ENCODE measurements around the gene BEGAIN. TPM values are rescaled to one million over a fixed set of nuclear protein-coding genes. Genes with fewer than 3 reads are reported as not detected.

Gene BEGAIN, protein sequence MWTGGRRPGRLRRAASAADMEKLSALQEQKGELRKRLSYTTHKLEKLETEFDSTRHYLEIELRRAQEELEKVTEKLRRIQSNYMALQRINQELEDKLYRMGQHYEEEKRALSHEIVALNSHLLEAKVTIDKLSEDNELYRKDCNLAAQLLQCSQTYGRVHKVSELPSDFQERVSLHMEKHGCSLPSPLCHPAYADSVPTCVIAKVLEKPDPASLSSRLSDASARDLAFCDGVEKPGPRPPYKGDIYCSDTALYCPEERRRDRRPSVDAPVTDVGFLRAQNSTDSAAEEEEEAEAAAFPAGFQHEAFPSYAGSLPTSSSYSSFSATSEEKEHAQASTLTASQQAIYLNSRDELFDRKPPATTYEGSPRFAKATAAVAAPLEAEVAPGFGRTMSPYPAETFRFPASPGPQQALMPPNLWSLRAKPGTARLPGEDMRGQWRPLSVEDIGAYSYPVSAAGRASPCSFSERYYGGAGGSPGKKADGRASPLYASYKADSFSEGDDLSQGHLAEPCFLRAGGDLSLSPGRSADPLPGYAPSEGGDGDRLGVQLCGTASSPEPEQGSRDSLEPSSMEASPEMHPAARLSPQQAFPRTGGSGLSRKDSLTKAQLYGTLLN
- total RNA-seq = 1 to 10 TPM in 1 of 2 donors, under 1 TPM in 1; 0.56 to 1.2 TPM
- long read RNA-seq, donor 1, partial matches to known transcripts = 0 of 1 reads
- long read RNA-seq, donor 1, other reads (novel, unspliced or antisense) = 1 of 1 reads
- long read RNA-seq, donor 2, partial matches to known transcripts = 0 of 4 reads
- long read RNA-seq, donor 2, other reads (novel, unspliced or antisense) = 4 of 4 reads

- DNase-seq (ENCODE audit: low spot score) = peak; percentile 55
- intact Hi-C loops (cut with DNase I) = no loop called here
Measured at GRCh38 chr14:100587086-100587762, at the start of gene BEGAIN. Gene BEGAIN (minus strand): TSS chr14:100587417. CDS start chr14:100587290, 127 bp downstream.

DNA sequence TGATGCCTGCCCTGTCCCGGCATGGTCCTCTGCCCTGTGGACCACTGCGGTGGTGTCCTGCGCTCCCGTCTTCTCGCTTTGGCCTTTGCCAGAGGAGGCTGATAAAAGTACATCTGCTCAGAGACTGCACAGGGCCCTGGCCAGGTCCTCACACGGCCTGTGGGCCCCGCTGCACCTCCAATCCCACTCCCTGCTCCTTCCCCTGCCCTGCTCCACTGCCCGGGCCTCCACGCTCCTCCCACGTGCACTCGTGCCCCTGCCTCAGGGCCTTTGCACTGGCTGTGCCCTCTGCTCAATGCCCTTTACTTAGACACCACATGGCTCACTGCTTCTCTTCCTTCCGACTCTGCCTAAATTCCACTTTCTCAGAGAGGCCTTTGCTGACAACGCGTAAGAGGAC lies 49.3 kb upstream of the BEGAIN start:
- no peak for DNase-seq (ENCODE audit: low spot score)
- intact Hi-C loops (cut with DNase I) = no loop called here

DNA sequence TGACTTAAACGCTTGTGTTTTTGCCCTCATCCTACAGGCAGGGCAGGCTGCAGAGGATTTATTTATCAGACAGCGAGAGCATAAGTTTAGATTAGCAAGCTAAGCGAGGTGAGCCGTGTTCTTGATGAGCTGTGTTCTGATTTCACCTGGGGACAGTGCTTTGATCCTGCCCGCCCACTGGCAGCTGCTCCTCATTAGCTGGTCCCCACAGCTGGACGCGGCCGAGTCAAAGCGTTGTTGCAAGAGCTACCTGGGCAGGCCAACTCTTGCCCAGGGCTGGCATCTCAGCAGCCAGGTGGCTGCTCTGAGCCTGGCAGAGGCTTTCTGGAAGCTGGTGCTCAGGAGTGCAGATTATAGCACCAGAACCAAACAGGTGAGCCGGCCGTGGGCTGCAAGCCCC lies 46.8 kb upstream of the BEGAIN start:
- no peak for DNase-seq (ENCODE audit: low spot score)
- intact Hi-C loops (cut with DNase I) = no loop called here

GRCh38 chr14:100633406-100633805 lies 46.2 kb upstream of the BEGAIN start:
- intact Hi-C loops (cut with DNase I) = no loop called here
- DNase-seq (ENCODE audit: low spot score) = no peak

GRCh38 chr14:100629696-100630095 lies 42.5 kb upstream of the BEGAIN start:
- no peak for DNase-seq (ENCODE audit: low spot score)
- intact Hi-C loops (cut with DNase I) = no loop called here

GRCh38 chr14:100629098-100629497 lies 41.9 kb upstream of the BEGAIN start:
- intact Hi-C loops (cut with DNase I) = no loop called here
- no peak for DNase-seq (ENCODE audit: low spot score)

DNA sequence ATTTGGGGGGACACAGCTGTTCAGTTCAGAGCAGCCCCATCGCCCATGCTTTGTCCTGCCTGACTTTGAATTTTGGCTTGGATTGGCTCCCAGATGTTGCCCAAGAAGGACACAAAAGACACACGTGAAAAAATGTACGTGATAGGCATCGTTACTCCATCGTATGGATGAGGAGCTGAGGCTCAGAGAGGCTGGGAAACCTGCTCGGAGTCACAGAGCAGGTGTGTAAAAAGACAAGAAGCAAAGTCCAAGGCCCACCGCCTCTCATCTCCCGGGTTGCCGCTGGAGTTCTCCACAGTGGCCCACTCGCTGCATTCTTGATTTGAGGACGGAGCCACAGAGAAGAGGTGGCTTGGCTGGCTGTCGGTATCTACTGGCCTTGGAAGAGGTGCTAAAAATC lies 41.0 kb upstream of the BEGAIN start:
- intact Hi-C loops (cut with DNase I) = no loop called here
- no peak for DNase-seq (ENCODE audit: low spot score)

DNA sequence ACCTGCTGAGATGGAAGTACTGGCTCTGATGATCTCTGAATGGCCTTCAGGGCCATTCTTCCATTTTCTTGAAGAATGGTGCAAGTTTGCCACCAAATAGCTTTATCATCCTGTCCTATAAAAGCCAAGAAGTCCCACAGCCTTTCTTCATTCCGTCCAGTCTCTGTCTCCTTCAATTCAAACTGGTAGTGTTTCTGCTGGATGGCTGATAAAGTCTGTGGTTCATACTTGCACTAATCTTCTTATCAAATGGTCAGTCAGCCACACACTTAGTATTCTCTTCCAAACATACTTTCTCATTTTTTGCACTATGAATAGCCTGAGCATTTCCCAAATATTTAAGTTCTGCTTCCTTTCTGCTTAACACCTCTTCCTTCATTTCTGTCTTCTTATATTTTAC lies 39.4 kb upstream of the BEGAIN start:
- intact Hi-C loops (cut with DNase I) = no loop called here
- no peak for DNase-seq (ENCODE audit: low spot score)

GRCh38 chr14:100623961-100624360 lies 36.7 kb upstream of the BEGAIN start:
- intact Hi-C loops (cut with DNase I) = no loop called here
- DNase-seq (ENCODE audit: low spot score) = peak; percentile 47

DNA sequence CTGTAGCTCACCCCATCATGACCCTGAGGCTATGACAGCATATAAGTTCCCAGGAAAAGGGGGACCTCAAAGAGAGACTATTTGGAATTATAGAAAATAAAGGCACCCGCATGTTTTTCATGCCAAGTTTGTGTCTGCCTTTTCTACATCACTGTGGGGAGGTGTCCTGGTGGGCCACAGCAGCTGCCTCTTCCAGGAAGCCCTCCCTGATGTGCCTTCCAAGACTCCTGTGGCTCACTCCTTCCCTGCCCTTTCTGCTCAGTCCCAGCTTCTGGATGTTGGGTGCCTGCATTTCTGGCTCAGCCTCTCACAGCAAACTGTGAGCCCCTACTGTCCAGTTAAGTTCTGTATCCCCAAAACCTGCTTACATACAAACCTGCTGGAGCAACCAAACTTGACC lies 36.3 kb upstream of the BEGAIN start:
- intact Hi-C loops (cut with DNase I) = no loop called here
- peak; percentile 36 for DNase-seq (ENCODE audit: low spot score)

- peak; percentile 66 for DNase-seq (ENCODE audit: low spot score)
- intact Hi-C loops (cut with DNase I) = no loop called here
Measured at GRCh38 chr14:100622708-100623485, 35.7 kb upstream of the BEGAIN start.

DNA sequence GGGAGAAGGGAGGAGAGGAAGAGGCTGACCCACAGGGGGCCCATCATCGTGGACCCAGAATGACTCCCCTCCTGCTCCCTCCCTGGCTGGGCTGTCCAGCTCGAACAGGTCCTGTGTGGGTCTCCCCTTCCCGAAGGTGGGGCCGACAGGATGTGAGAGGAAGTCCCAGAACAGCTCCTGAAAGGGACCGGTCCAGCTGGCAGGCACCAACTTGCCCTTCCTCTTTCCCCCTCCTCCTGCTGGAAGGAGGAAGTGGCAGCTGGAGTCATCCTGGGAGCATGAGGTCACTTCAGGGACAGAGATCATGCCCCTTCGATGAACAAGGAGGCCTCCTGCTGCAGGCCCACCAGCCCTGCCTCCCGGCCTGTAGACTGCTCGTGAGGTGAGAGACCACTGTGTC lies 35.0 kb upstream of the BEGAIN start:
- DNase-seq (ENCODE audit: low spot score) = peak; percentile 78
- intact Hi-C loops (cut with DNase I) = no loop called here

DNA sequence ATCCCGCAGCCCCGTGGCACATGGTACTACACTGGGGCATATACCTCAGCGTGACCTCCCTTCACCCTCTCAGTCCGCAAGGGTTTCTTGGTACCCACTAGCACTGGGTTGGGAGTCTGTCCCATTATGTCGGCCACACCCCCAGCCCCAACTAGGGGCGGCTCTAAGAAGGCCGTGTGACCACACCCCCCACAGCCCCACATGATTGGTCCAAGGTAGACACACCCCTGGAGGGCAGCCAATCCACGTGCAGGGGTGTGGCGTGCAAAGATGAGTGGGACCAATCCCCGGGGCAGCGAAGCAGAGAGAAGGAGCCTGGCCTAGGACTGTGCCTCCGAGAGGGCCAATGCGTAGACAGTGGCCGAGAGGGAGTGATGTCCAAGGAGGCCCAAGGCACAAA lies 34.6 kb upstream of the BEGAIN start:
- intact Hi-C loops (cut with DNase I) = no loop called here
- peak; percentile 52 for DNase-seq (ENCODE audit: low spot score)

DNA sequence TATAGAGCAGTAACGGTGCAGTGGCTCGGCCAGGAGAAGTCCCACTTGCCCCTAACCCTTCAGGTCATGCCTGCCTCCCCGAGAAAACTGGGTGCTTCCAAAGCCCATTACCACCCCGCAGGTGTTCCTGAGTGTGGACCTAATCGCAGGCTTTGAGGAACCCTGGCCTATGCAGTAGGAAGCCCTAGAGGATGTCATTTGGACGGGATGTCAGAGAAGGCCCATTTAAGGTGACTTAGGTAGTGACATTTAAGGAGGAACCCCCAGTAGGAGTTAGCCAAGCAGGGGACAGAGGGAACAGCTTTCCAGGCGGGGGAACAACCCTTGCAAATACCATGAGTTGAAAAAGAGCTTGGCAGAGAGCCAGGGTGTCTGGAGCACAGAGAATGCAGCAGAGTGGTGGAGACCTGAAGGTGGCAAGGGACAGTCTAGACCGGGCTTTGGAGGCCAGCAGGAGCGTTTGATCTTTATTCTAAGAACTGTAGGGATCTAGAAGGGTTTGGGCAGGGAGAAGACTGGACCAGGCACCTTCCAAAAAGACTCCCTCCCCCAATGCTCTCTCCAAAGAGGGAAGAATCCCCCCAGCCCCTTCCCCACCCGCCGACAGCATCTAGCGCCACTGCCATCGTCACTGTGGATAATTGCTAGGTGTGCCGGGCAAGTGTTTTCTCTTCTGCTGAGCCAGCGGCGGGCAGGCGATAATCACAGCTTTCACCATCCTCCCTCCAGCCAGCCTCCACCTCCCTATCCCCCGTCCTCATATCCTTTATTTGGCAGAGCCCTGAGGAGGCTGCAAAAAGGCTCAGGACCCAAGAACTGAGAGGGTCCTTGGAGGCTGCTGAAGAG lies 33.3 kb upstream of the BEGAIN start:
- intact Hi-C loops (cut with DNase I) = no loop called here
- DNase-seq (ENCODE audit: low spot score) = peak; percentile 60

DNA sequence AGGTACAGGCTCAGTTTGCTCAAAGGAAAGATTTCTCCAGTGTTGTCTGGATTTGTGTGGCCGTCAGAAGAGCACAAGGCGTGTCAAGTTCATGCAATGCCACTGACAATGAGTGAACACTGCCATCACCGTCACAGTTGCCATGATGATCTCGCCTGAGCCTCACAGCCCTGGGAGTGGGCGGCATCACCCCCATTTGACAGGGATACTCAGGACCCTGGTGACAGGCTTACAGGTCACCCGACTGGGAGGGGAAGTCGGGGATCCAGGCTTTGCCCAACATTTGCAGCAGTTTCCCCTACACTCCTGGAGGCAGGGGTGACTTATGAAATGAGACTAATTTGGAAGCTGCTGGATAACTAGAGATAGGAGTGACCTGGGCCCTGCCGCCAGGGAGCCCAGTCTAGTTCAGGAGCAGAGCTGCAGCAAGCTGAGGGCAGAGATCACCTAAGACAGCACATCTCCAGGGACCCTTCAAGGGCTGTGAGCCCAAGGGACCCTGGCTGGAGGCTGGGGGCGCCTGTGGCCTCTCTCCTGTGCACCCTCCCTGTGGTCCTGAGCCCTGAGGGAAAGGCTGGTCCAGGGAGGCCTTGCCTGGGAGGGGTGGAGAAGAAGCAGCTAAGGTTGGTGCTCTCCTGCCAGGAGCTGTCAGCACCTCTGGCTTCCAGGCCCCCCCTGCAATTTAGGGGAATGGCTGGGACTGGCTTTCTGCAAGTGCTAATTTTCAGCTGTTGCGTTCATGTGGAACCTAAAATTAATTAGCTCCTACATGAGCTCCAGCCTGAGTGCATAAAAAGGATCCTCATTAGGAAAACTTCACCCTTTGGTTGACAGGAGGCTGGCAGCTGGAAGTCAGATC lies 32.4 kb upstream of the BEGAIN start:
- intact Hi-C loops (cut with DNase I) = no loop called here
- DNase-seq (ENCODE audit: low spot score) = peak; percentile 65

GRCh38 chr14:100618763-100619320 lies 31.6 kb upstream of the BEGAIN start:
- intact Hi-C loops (cut with DNase I) = no loop called here

DNA sequence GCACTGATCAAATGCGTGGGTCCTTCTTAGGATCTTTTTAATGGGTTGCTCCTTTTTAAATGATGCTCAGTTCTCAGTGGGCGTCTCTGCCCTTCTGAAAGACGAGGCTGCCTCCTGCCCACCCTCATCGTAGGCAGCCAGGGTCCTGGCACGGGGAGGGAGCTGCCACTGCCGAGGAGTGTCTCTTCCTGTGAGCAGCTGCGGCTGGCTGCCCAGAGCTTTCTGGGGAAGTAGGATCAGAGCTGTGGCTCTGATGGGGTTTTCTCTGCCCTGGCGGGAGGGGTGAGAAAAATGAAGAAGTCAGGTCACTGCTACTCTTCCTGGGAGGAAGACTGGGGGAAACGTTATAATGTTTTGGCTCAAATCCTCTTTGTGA lies 31.1 kb upstream of the BEGAIN start:
- intact Hi-C loops (cut with DNase I) = no loop called here

More at GRCh38 chr14:100618763-100619320, 31.6 kb upstream of the BEGAIN start:
- DNase-seq (ENCODE audit: low spot score) = peak; percentile 45

More for the DNA sequence above, 31.1 kb upstream of the BEGAIN start:
- DNase-seq (ENCODE audit: low spot score) = peak; percentile 83
